Measurements from ENCODE around the gene VSIG4.
"Not testable (repeated sequence)": the region's sequence is repeated elsewhere in the genome, so short reads cannot be mapped to it uniquely, and the experiment has no call there.

VSIG4 gene

DNA sequence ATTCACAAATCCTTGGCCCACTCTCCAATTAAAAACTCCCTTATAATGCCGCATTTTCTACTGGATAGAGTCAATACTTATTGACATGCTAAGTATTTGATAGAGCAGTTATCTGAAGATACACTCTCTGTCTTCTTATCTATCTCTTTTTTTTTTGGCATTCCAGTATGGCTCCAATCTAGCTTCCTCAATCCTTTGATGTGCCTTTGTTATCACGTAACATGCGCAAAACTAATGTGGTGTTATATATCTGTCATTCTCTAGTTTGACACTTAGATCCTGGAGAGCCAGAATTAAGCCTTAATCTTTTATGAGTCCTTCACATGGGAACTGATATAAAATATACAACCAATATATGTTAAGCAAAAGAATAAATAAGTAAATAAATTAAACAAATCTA is 54.7 kb downstream of the VSIG4 start:
- TF ChIP-seq, protein P1, sequence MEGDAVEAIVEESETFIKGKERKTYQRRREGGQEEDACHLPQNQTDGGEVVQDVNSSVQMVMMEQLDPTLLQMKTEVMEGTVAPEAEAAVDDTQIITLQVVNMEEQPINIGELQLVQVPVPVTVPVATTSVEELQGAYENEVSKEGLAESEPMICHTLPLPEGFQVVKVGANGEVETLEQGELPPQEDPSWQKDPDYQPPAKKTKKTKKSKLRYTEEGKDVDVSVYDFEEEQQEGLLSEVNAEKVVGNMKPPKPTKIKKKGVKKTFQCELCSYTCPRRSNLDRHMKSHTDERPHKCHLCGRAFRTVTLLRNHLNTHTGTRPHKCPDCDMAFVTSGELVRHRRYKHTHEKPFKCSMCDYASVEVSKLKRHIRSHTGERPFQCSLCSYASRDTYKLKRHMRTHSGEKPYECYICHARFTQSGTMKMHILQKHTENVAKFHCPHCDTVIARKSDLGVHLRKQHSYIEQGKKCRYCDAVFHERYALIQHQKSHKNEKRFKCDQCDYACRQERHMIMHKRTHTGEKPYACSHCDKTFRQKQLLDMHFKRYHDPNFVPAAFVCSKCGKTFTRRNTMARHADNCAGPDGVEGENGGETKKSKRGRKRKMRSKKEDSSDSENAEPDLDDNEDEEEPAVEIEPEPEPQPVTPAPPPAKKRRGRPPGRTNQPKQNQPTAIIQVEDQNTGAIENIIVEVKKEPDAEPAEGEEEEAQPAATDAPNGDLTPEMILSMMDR (IDR thresholded peaks at IDR 0.05; ENCODE audit: low read depth, low read length, missing control alignments), result no peak
- DNase-seq (ENCODE audit: extremely low read depth, low read depth), result no peak
- no peak overlapping the region for H3K4me3 ChIP-seq (replicated peaks; ENCODE audit: low read depth, low read length)

- not testable (repeated sequence) for DNase-seq (ENCODE audit: extremely low read depth, low read depth); H3K4me3 ChIP-seq (replicated peaks; ENCODE audit: low read depth, low read length)
Observed at GRCh38 chrX:65977161-65977560, 62.7 kb downstream of the VSIG4 start.

- TF ChIP-seq, protein P1 (IDR thresholded peaks at IDR 0.05; ENCODE audit: low read depth, low read length, missing control alignments), result no peak
- no peak overlapping the region for H3K4me3 ChIP-seq (replicated peaks; ENCODE audit: low read depth, low read length)
- no peak for DNase-seq (ENCODE audit: extremely low read depth, low read depth)
Observed at GRCh38 chrX:65976161-65976560, 63.7 kb downstream of the VSIG4 start.

- H3K4me3 ChIP-seq (replicated peaks; ENCODE audit: low read depth, low read length); DNase-seq (ENCODE audit: extremely low read depth, low read depth): not testable (repeated sequence)
Observed at GRCh38 chrX:65975161-65975751, 64.6 kb downstream of the VSIG4 start.

All from HFF-Myc (cell line).